ENCODE results near the gene AGPAT3. TPM values are rescaled to one million over a fixed set of nuclear protein-coding genes. Genes with fewer than 3 reads are reported as not detected.

AGPAT3 gene
- total and polyA plus RNA-seq, 10 of the 15 experiments (the other 5 are each of a cell fraction or from before 2014, with no cell fraction given), result 1.2 to 110 (median 30.8) TPM

DNA sequence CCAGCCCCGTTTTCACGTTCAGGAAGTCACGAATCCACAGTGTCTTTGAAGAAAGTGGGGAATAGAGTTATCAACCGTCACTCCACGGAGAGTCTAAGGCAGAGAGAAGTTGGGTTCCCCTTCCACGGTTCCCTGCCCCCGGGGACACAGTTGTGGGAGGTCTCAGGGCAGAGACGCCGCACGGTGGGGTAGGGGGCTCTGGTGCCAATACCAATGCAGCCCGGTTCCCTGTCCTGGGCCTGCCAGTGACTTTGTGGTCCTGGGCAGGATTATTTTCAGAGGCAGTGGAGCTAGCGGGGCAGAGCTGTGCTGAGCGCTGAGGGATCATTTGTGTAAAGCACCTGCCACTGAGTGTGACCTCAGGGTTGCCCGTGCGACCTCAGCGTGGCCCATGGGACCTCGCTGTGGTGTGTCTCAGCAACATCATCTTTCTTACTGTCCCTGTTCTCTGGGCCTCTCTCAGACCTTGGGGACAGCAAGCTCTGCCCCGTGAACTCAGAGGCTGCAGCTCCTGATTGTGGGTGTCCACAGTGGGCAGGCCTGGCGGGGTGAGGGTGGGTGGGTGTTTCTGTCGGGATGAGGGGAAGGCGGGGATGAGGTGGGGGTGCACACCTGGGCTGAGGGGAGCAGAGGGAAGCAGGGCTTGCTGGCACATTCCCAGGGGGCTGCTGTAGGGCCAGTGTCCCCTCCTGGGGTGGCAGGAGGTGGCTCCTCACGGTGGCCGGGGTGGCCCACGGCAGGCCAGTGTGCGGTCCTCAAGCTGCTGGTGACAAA lies 65.2 kb downstream of the AGPAT3 start (continued):
- no peak for TF ChIP-seq GATAD2B (conservative IDR thresholded peaks at IDR 0.05; ENCODE audit: low read depth)

GRCh38 chr21:43930848-43931375 lies 65.9 kb downstream of the AGPAT3 start:
- intact Hi-C loops (cut with micrococcal nuclease; ENCODE audit: unreplicated experiment), result no loop called here
- Histone ChIP-seq H3K4me3 (no peak overlapping the region), H3K27me3 (replicated peaks in 1 of 2; ENCODE audit: control insufficient read depth in 2 of 2, insufficient read depth in 2 of 2, low read length in 1 of 2) (no peaks in the 10 kb centered on the region), H3K27ac (ENCODE audit: control insufficient read depth, insufficient read depth) (no peak overlapping the region), H3K9ac (ENCODE audit: control insufficient read depth, insufficient read depth, low read length) (no peak overlapping the region), H3K79me2 (ENCODE audit: control insufficient read depth, insufficient read depth, low read length) (peaks cover 23% of the 10 kb centered on the region), H3K36me3 (ENCODE audit: control insufficient read depth in 2 of 2, insufficient read depth in 2 of 2, low read length in 1 of 2) (peaks cover 21 to 37% of the 10 kb centered on the region in 2 experiments; a peak in 3 of 4 replicates), H3K4me2 (ENCODE audit: control insufficient read depth, insufficient read depth) (no peak overlapping the region), H4K20me1 (ENCODE audit: control insufficient read depth, insufficient read depth) (no peaks in the 10 kb centered on the region), H3K4me1 (ENCODE audit: control insufficient read depth, insufficient read depth, low read length) (0 out of 2 replicates have a peak, but pooled peaks cover 3% of the 10 kb centered on the region), H3K9me3 (replicated peaks; ENCODE audit: control insufficient read depth, insufficient read depth, low read length) (no peaks in the 10 kb centered on the region), H2AFZ (ENCODE audit: control insufficient read depth, low read depth, low read length) (no peak overlapping the region)
- POLR2A ChIA-PET, result interaction anchor here (0.6 to 1.2 kb wide), 2 partner anchors 10 to 16 kb away, joined by 3 read pairs; no protein-coding TSS in a partner anchor
- RAD21 ChIA-PET (ENCODE audit: unreplicated experiment), result interaction anchor here (0.8 to 1.0 kb wide), 5 partner anchors 8 to 67 kb away, joined by 3 to 5 read pairs (median 3); no protein-coding TSS in a partner anchor
- FAIRE-seq (no peak), ATAC-seq (no peak), DNase-seq (ENCODE audit: low read depth, low spot score) (no peak)
- no peak for TF ChIP-seq TCF3 (IDR thresholded peaks at IDR 0.05; ENCODE audit: borderline replicate concordance, insufficient read depth, low read depth, low read length)
- no peak for TF ChIP-seq PBX3 (IDR thresholded peaks at IDR 0.05; ENCODE audit: insufficient replicate concordance, low read depth, low read length)
- TF ChIP-seq SREBF1 (IDR thresholded peaks at IDR 0.05; ENCODE audit: low read length), result no peak
- no peak for TF ChIP-seq FOS (IDR thresholded peaks at IDR 0.05; ENCODE audit: borderline replicate concordance, extremely low read depth, insufficient read length)
- TF ChIP-seq, protein P1, sequence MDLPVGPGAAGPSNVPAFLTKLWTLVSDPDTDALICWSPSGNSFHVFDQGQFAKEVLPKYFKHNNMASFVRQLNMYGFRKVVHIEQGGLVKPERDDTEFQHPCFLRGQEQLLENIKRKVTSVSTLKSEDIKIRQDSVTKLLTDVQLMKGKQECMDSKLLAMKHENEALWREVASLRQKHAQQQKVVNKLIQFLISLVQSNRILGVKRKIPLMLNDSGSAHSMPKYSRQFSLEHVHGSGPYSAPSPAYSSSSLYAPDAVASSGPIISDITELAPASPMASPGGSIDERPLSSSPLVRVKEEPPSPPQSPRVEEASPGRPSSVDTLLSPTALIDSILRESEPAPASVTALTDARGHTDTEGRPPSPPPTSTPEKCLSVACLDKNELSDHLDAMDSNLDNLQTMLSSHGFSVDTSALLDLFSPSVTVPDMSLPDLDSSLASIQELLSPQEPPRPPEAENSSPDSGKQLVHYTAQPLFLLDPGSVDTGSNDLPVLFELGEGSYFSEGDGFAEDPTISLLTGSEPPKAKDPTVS (IDR thresholded peaks at IDR 0.05; ENCODE audit: low read depth, low read length), result no peak
- no peak for TF ChIP-seq ZZZ3 (IDR thresholded peaks at IDR 0.05; ENCODE audit: control insufficient read depth, insufficient read length, low read depth)
- no peak for TF ChIP-seq SMARCA5 (IDR thresholded peaks at IDR 0.05)
- no peak for TF ChIP-seq ZSCAN29 (IDR thresholded peaks at IDR 0.05)
- TF ChIP-seq STAT1 (conservative IDR thresholded peaks at IDR 0.05), result no peak
- SMC1A ChIA-PET (ENCODE audit: uncharacterized antibody, unreplicated experiment), result interaction anchor here (1.0 to 1.3 kb wide), 3 partner anchors 10 to 114 kb away, joined by 3 to 4 read pairs (median 4); no protein-coding TSS in a partner anchor
- in situ Hi-C loops (cut with MboI), result no loop called here
- WGBS (ENCODE audit: insufficient coverage, insufficient replicate concordance, low lambda C conversion rate, missing lambda C conversion rate), result 94% methylated on average over 10 of the region's 18 CpGs
- no TSS peak for BruUV-seq (replicated peaks)
- CTCF ChIA-PET, result interaction anchor here (1.2 to 1.9 kb wide), 3 partner anchors 7 to 10 kb away, joined by 3 to 5 read pairs (median 4); no protein-coding TSS in a partner anchor
